Measurements from ENCODE around the gene ADM. TPM values are rescaled to one million over a fixed set of nuclear protein-coding genes. Genes with fewer than 3 reads are reported as not detected.

ADM gene
- total RNA-seq, 1 donor: 925 TPM

DNA sequence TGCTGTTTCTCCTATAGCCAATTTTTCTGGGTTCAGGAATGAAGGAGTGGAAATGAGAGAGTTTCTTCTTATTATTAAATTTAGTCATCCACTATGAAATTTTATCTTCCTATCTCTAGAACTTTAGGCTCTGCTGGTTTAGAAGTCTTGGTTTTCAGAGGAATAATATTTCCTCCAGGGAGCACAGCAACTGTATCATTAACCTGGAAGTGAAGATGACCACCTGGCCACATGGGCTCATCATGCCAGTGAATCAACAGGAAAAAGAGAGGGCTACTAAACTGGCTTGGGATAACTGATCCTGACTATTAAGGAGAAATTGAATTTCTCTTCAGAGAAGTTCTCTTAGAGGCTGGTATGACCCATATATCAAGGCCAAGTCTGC, 44.4 kb downstream of the ADM start:
- no peak for TF ChIP-seq CTCF (IDR thresholded peaks at IDR 0.05; ENCODE audit: insufficient read depth, low read depth, low read length)
- no peak overlapping the region for H3K4me3 ChIP-seq (ENCODE audit: low read depth, low read length)
- DNase-seq (ENCODE audit: low read depth): no peak

- no peak for TF ChIP-seq CTCF (IDR thresholded peaks at IDR 0.05; ENCODE audit: insufficient read depth, low read depth, low read length)
- no peak for DNase-seq (ENCODE audit: low read depth)
- no peak overlapping the region for H3K4me3 ChIP-seq (ENCODE audit: low read depth, low read length)
These were observed 44.9 kb downstream of the ADM start for GRCh38 chr11:10349806-10350205.

- H3K4me3 ChIP-seq (ENCODE audit: low read depth, low read length): no peak overlapping the region
- no peak for TF ChIP-seq CTCF (IDR thresholded peaks at IDR 0.05; ENCODE audit: insufficient read depth, low read depth, low read length)
- DNase-seq (ENCODE audit: low read depth): peak; percentile 61
These were observed 45.5 kb downstream of the ADM start for GRCh38 chr11:10350334-10350733.

DNA sequence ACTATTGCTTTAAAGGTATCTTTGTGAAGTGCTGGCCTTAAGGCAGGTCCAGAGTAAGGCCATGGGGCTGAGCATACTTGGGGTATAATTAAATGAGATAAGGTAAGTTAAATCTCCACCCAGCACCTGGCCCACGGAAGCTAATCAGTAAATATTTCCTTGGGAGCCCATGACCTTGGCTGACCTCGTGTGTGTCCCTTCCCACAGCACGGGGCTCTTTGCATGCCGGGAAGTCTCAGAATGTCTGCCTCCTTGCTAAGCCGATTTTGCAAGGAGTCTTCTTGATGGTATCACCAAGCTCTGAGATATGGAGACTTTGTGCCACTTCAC, 46.5 kb downstream of the ADM start:
- no peak for TF ChIP-seq CTCF (IDR thresholded peaks at IDR 0.05; ENCODE audit: insufficient read depth, low read depth, low read length)
- no peak overlapping the region for H3K4me3 ChIP-seq (ENCODE audit: low read depth, low read length)
- no peak for DNase-seq (ENCODE audit: low read depth)

GRCh38 chr11:10351765-10352641, 47.1 kb downstream of the ADM start:
- peak; percentile 89 for DNase-seq (ENCODE audit: low read depth)
- TF ChIP-seq CTCF (IDR thresholded peaks at IDR 0.05; ENCODE audit: insufficient read depth, low read depth, low read length): no peak
- no peak overlapping the region for H3K4me3 ChIP-seq (ENCODE audit: low read depth, low read length)

DNA sequence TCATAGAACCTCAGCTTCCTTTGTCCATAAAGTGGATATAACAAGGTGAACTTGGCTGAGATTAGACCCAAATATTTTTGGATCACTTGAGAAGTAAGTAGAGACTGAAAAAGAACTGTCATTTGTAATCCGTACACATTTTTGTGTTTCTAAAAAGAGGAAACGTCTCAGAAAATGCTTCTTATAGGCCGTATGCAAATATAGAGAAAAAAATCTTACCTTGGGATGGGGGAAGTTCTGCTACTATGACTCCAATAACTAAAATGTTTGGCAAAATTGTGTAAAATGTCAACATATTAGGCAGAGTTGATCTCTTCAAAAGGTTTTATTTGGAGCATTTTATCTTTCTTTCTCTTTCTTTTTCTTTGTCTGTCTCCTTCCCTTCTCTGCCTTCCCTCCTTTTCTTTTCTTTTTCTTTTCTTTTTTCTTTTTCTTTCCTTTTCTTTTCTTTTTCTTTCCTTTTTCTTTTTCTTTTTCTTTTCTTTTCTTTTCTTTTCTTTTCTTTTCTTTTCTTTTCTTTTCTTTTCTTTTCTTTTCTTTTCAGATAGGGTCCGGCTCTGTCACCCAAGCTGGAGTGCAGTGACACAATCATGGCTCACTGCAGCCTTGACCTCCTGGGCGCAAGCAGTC, 48.2 kb downstream of the ADM start:
- TF ChIP-seq CTCF (IDR thresholded peaks at IDR 0.05; ENCODE audit: insufficient read depth, low read depth, low read length): no peak
- DNase-seq (ENCODE audit: low read depth): no peak
- H3K4me3 ChIP-seq (ENCODE audit: low read depth, low read length): no peak overlapping the region

Measured in fibroblast of villous mesenchyme (primary cell).